HCT116 (cell line): ENCODE data around the gene TAPT1. TPM values are rescaled to one million over a fixed set of nuclear protein-coding genes. Genes with fewer than 3 reads are reported as not detected.

Experiments used
- ATAC-seq: fragments of 200-7000 bp; cut with Tn5 transposase; 2 replicates; pipeline ENCODE4 v1.9.1; 2020; ENCODE audit warnings: mild to moderate bottlenecking, moderate library complexity
- BruUV-seq: library from RNA; stranded (reverse); fragments of 400-500 nt; replicated peaks from 2 replicates; lab custom pipeline; 2021; lab: Mats Ljungman, UMichigan
- CTCF ChIA-PET: fragments of 300-600 bp; sonication (Branson Sonifier 250); formaldehyde crosslinking; loops from one replicate; lab custom pipeline; 2021; ENCODE audit warnings: antibody characterized with exemption; lab: Charles Lee
- POLR2A ChIA-PET: fragments of 300-600, 350-600 bp; sonication (Branson Sonifier 250); formaldehyde crosslinking; loops from one replicate; lab custom pipeline; 2021; ENCODE audit warnings: antibody characterized with exemption; lab: Charles Lee
- RAD21 ChIA-PET, 2 experiments: fragments of 300-600 bp; sonication (Branson Sonifier 250); formaldehyde crosslinking; loops; one replicate each; lab custom pipeline; 2023; ENCODE audit warnings: low total read pairs in 2 of 2; ENCODE audit not compliant: uncharacterized antibody in 2 of 2, unreplicated experiment in 2 of 2, low non-redundant PET in 1 of 2; lab: Charles Lee
- DNase-seq: peaks from one replicate; pipeline ENCODE4 v3.0.0-alpha.2; 2010; ENCODE audit warnings: low read depth, low spot score
- H2AFZ ChIP-seq: fragments of 200-600 bp; shearing (Covaris generic), sonication (generic); 2 replicates; pipeline ENCODE4 v1.6.1; 2017; ENCODE audit warnings: low read depth, mixed run types, mixed read lengths, antibody characterized with exemption, low read length; ENCODE audit not compliant: poor library complexity, severe bottlenecking
- H3K27ac ChIP-seq: 2 replicates; pipeline ENCODE4 v1.5.1; 2012; ENCODE audit warnings: low read depth, low read length
- H3K27me3 ChIP-seq: fragments of 200-600 bp; sonication (generic); 2 replicates; pipeline ENCODE4 v1.6.1; 2016; ENCODE audit warnings: mixed run types, low read length, mixed read lengths; ENCODE audit not compliant: insufficient read depth
- H3K36me3 ChIP-seq, 2 experiments: fragments of 200-500 bp in 1 of 2; fragments of 200-600 bp in 1 of 2; sonication (Bioruptor generic) in 1 of 2; sonication (generic) in 1 of 2; 2 replicates each; pipeline versions ENCODE4 v1.5.1 to v1.6.1; 2014 to 2016; ENCODE audit warnings: low read length in 2 of 2, inconsistent platforms in 1 of 2, mixed read lengths in 1 of 2, mixed run types in 1 of 2; ENCODE audit not compliant: insufficient read depth in 2 of 2, control insufficient read depth in 1 of 2
- H3K4me1 ChIP-seq, 2 experiments: fragments of 200-600 bp in 1 of 2; sonication (generic) in 1 of 2; 2 replicates each; pipeline versions ENCODE4 v1.5.1 to v1.6.1; 2012 to 2017; ENCODE audit warnings: low read length in 2 of 2, inconsistent platforms in 1 of 2, mild to moderate bottlenecking in 1 of 2, mixed read lengths in 1 of 2, mixed run types in 1 of 2, moderate library complexity in 1 of 2; ENCODE audit not compliant: insufficient read depth in 2 of 2, control insufficient read depth in 1 of 2
- H3K4me2 ChIP-seq: fragments of 200-600 bp; sonication (generic); 2 replicates; pipeline ENCODE4 v1.6.1; 2017; ENCODE audit warnings: mixed run types, low read length, mixed read lengths
- H3K4me3 ChIP-seq, 2 experiments: fragments of 200-600 bp in 1 of 2; sonication (generic) in 1 of 2; replicated peaks in 1 of 2; 2 replicates each; pipeline ENCODE4 v1.5.1; 2011 to 2016; ENCODE audit warnings: low read length in 2 of 2, control low read depth in 1 of 2, low read depth in 1 of 2, mild to moderate bottlenecking in 1 of 2, mixed read lengths in 1 of 2, mixed run types in 1 of 2
- H3K79me2 ChIP-seq: fragments of 200-600 bp; sonication (generic); 2 replicates; pipeline ENCODE4 v1.6.1; 2017; ENCODE audit warnings: mild to moderate bottlenecking, mixed run types, low read length, moderate library complexity, mixed read lengths; ENCODE audit not compliant: insufficient read depth
- H3K9ac ChIP-seq: fragments of 200-600 bp; sonication (generic); 2 replicates; pipeline ENCODE4 v1.6.1; 2016; ENCODE audit warnings: low read length, mixed read lengths
- H3K9me2 ChIP-seq: fragments of 200-600 bp; sonication (generic), shearing (Covaris generic); 2 replicates; pipeline ENCODE4 v1.6.1; 2017; ENCODE audit warnings: mixed run types, mild to moderate bottlenecking, moderate library complexity; ENCODE audit not compliant: insufficient read depth
- H3K9me3 ChIP-seq, 2 experiments: fragments of 200-500 bp in 1 of 2; fragments of 200-600 bp in 1 of 2; sonication (Bioruptor generic) in 1 of 2; sonication (generic) in 1 of 2; 2 replicates each; pipeline ENCODE4 v1.6.1; 2014 to 2017; ENCODE audit warnings: low read length in 2 of 2, mixed read lengths in 2 of 2, inconsistent platforms in 1 of 2, low read depth in 1 of 2, mild to moderate bottlenecking in 1 of 2, mixed run types in 1 of 2, moderate library complexity in 1 of 2; ENCODE audit not compliant: control insufficient read depth in 1 of 2, insufficient read depth in 1 of 2
- H4K20me1 ChIP-seq: fragments of 200-600 bp; sonication (generic), shearing (Covaris generic); 2 replicates; pipeline ENCODE4 v1.6.1; 2017; ENCODE audit warnings: mixed run types, mild to moderate bottlenecking, moderate library complexity; ENCODE audit not compliant: insufficient read depth
- ATF3 ChIP-seq: IDR thresholded peaks from 2 replicates; pipeline ENCODE4 v1.6.1; 2012
- CBX3 ChIP-seq: IDR thresholded peaks from 2 replicates; pipeline ENCODE4 v1.6.1; 2012; ENCODE audit warnings: low read depth
- CEBPB ChIP-seq: IDR thresholded peaks from 2 replicates; pipeline ENCODE4 v1.6.1; 2012; ENCODE audit warnings: low read depth
- CTCF ChIP-seq, 3 experiments: fragments of 200-600 bp in 1 of 3; sonication (generic) in 1 of 3; IDR thresholded peaks in 2 of 3; conservative IDR thresholded peaks in 1 of 3; 2 replicates each; pipeline ENCODE4 v1.5.1; 2012 to 2017; ENCODE audit warnings: low read depth in 2 of 3, low read length in 2 of 3, antibody characterized with exemption in 1 of 3, borderline replicate concordance in 1 of 3, control low read depth in 1 of 3, mild to moderate bottlenecking in 1 of 3, mixed read lengths in 1 of 3, mixed run types in 1 of 3, moderate library complexity in 1 of 3; ENCODE audit not compliant: insufficient read depth in 1 of 3
- EGR1 ChIP-seq: IDR thresholded peaks from 2 replicates; pipeline ENCODE4 v1.6.1; 2012; ENCODE audit warnings: low read depth
- ELF1 ChIP-seq: IDR thresholded peaks from 2 replicates; pipeline ENCODE4 v1.6.1; 2012; ENCODE audit warnings: low read depth, borderline replicate concordance
- EZH2phosphoT487 ChIP-seq: fragments of 200-600 bp; IDR thresholded peaks from 2 replicates; pipeline ENCODE4 v1.6.1; 2018; ENCODE audit warnings: antibody characterized with exemption, borderline replicate concordance
- JUND ChIP-seq: IDR thresholded peaks from 2 replicates; pipeline ENCODE4 v1.6.1; 2012
- MAX ChIP-seq: IDR thresholded peaks from 2 replicates; pipeline ENCODE4 v1.6.1; 2012
- POLR2A ChIP-seq: IDR thresholded peaks from 2 replicates; pipeline ENCODE4 v1.7.0; 2011; ENCODE audit warnings: borderline replicate concordance; ENCODE audit not compliant: insufficient read depth, insufficient read length; ENCODE audit errors: extremely low read depth
- POLR2AphosphoS5 ChIP-seq: IDR thresholded peaks from 2 replicates; pipeline ENCODE4 v1.6.1; 2011; ENCODE audit warnings: mild to moderate bottlenecking, low read depth, low read length, moderate library complexity
- RAD21 ChIP-seq: IDR thresholded peaks from 2 replicates; pipeline ENCODE4 v1.6.1; 2012; ENCODE audit warnings: low read depth, mild to moderate bottlenecking
- SIN3A ChIP-seq: IDR thresholded peaks from 2 replicates; pipeline ENCODE4 v1.6.1; 2012; ENCODE audit warnings: low read depth
- SP1 ChIP-seq: IDR thresholded peaks from 2 replicates; pipeline ENCODE4 v1.6.1; 2012; ENCODE audit warnings: low read depth
- SRF ChIP-seq: IDR thresholded peaks from 2 replicates; pipeline ENCODE4 v1.6.1; 2012; ENCODE audit warnings: low read depth
- TCF7L2 ChIP-seq: IDR thresholded peaks from 2 replicates; pipeline ENCODE4 v1.7.0; 2011; ENCODE audit warnings: borderline replicate concordance, inconsistent platforms; ENCODE audit not compliant: insufficient read depth, insufficient read length; ENCODE audit errors: extremely low read depth
- YY1 ChIP-seq: IDR thresholded peaks from 2 replicates; pipeline ENCODE4 v1.6.1; 2011; ENCODE audit warnings: low read length, low read depth, moderate library complexity, mild to moderate bottlenecking; ENCODE audit not compliant: insufficient replicate concordance; ENCODE audit errors: extremely low read depth
- ZFX ChIP-seq: fragments of 450-650 bp; IDR thresholded peaks from 2 replicates; pipeline ENCODE4 v1.6.1; 2017
- ZNF274 ChIP-seq: fragments of 200-500 bp; sonication (Bioruptor generic); IDR thresholded peaks from 2 replicates; pipeline ENCODE4 v1.6.1; 2014; ENCODE audit warnings: mild to moderate bottlenecking, low read depth, low read length, inconsistent platforms
- intact Hi-C: fragments of 100-400 bp; cut with micrococcal nuclease; formaldehyde crosslinking; loops from 2 replicates; pipeline ENCODE4 v1.10.0; 2022
- total RNA-seq: library from RNA; stranded (reverse); gene quantifications from one replicate; pipeline ENCODE4 v1.2.1, GENCODE V29; 2021; ENCODE audit not compliant: unreplicated experiment

The TAPT1 gene
- total RNA-seq, 1 experiment from 2014 or later, result 11.7 TPM

GRCh38 chr4:16271411-16271810 lies 45.1 kb upstream of the TAPT1 start:
- Histone ChIP-seq H4K20me1 (no peaks in the 10 kb centered on the region), H3K9ac (no peak overlapping the region), H3K27me3 (no peaks in the 10 kb centered on the region), H3K36me3 (no peaks in the 10 kb centered on the region), H3K79me2 (no peaks in the 10 kb centered on the region), H3K4me1 (no peaks in the 10 kb centered on the region), H3K9me3 (no peaks in the 10 kb centered on the region), H3K9me2 (no peaks in the 10 kb centered on the region), H2AFZ (no peak overlapping the region), H3K4me3 (no peak overlapping the region), H3K4me2 (no peak overlapping the region), H3K27ac (no peak overlapping the region)
- no TSS peak for BruUV-seq
- no peak for ATAC-seq
- intact Hi-C loops, result no loop called here
- CTCF ChIA-PET, result no interaction called here
- RAD21 ChIA-PET, result no interaction called here
- POLR2A ChIA-PET, result no interaction called here
- TF ChIP-seq YY1 (no peak), POLR2AphosphoS5 (no peak), EGR1 (no peak), RAD21 (no peak)
- DNase-seq, result no peak

GRCh38 chr4:16270454-16271328 lies 44.4 kb upstream of the TAPT1 start:
- DNase-seq, result no peak
- Histone ChIP-seq H3K4me2 (no peak overlapping the region), H2AFZ (no peak overlapping the region), H3K27ac (no peak overlapping the region), H3K9ac (no peak overlapping the region), H3K27me3 (no peaks in the 10 kb centered on the region), H3K36me3 (no peaks in the 10 kb centered on the region), H3K4me3 (no peak overlapping the region), H3K79me2 (no peaks in the 10 kb centered on the region), H3K9me2 (no peaks in the 10 kb centered on the region), H3K4me1 (no peaks in the 10 kb centered on the region), H3K9me3 (no peaks in the 10 kb centered on the region), H4K20me1 (no peaks in the 10 kb centered on the region)
- ChIA-PET RAD21 (no interaction called here), CTCF (no interaction called here), POLR2A (no interaction called here)
- no peak for TF ChIP-seq ZNF274
- TF ChIP-seq SP1, result no peak
- no peak for TF ChIP-seq ELF1
- TF ChIP-seq POLR2A, result no peak
- TF ChIP-seq EZH2phosphoT487, result no peak
- TF ChIP-seq TCF7L2, result no peak
- TF ChIP-seq CEBPB, result no peak
- no peak for TF ChIP-seq MAX
- no peak for TF ChIP-seq ZFX
- no peak for TF ChIP-seq SRF
- TF ChIP-seq JUND, result no peak
- TF ChIP-seq RAD21, result peak; percentile 31
- TF ChIP-seq CTCF (IDR thresholded peaks at IDR 0.05 in 2 of 3, conservative IDR thresholded peaks at IDR 0.05 in 1 of 3; ENCODE audit: borderline replicate concordance in 1 of 3, insufficient read depth in 1 of 3, low read depth in 2 of 3, low read length in 2 of 3), result peak; percentile 12 to 57 (median 57); a peak in 4 of 6 replicates
- no peak for TF ChIP-seq CBX3
- TF ChIP-seq YY1, result no peak
- no peak for TF ChIP-seq EGR1
- no peak for TF ChIP-seq ATF3
- no peak for TF ChIP-seq SIN3A
- no TSS peak for BruUV-seq
- ATAC-seq, result peak; percentile 66
- intact Hi-C loops, result no loop called here
